Keratinocyte (primary cell): ENCODE results near the gene ABCC6. TPM values are rescaled to one million over a fixed set of nuclear protein-coding genes. Genes with fewer than 3 reads are reported as not detected.

Source experiments
- DNase-seq: peaks from one replicate; pipeline ENCODE4 v3.0.0-alpha.2; 2011; ENCODE audit warnings: low read depth, missing footprints, low spot score
- FAIRE-seq: peaks from 2 replicates; lab custom pipeline; 2011; peaks lifted over from hg19 to GRCh38; lab: Jason Lieb, UNC
- H2AFZ ChIP-seq: 2 replicates; pipeline ENCODE4 v1.6.0; 2012; ENCODE audit warnings: low read length, control low read depth, inconsistent platforms; ENCODE audit not compliant: control insufficient read depth
- H3K27ac ChIP-seq: 2 replicates; pipeline ENCODE4 v1.5.1; 2011; ENCODE audit warnings: low read length; ENCODE audit not compliant: control insufficient read depth, insufficient read depth
- H3K27me3 ChIP-seq: 3 replicates; pipeline ENCODE4 v1.6.0; 2011; ENCODE audit warnings: low read length; ENCODE audit not compliant: control insufficient read depth, insufficient read depth; ENCODE audit errors: extremely low read depth
- H3K36me3 ChIP-seq, 2 experiments: 2 replicates in 1 of 2; 3 replicates in 1 of 2; pipeline ENCODE4 v1.5.1; 2011; ENCODE audit warnings: low read length in 2 of 2, mild to moderate bottlenecking in 1 of 2; ENCODE audit not compliant: control insufficient read depth in 2 of 2, insufficient read depth in 2 of 2; ENCODE audit errors: extremely low read depth in 1 of 2
- H3K4me1 ChIP-seq: 3 replicates; pipeline ENCODE4 v1.5.1; 2011; ENCODE audit warnings: low read length; ENCODE audit not compliant: control insufficient read depth, insufficient read depth; ENCODE audit errors: extremely low read depth
- H3K4me2 ChIP-seq: 3 replicates; pipeline ENCODE4 v1.6.0; 2011; ENCODE audit warnings: low read depth, low read length; ENCODE audit not compliant: control insufficient read depth, insufficient read depth; ENCODE audit errors: extremely low read depth
- H3K4me3 ChIP-seq, 3 experiments: fragments of 200-600 bp in 1 of 3; sonication (generic) in 1 of 3; 2 replicates in 2 of 3; 3 replicates in 1 of 3; pipeline ENCODE4 v1.5.1; 2011 to 2016; ENCODE audit warnings: low read length in 3 of 3, mild to moderate bottlenecking in 3 of 3, control low read depth in 2 of 3, inconsistent platforms in 1 of 3, low read depth in 1 of 3, mixed read lengths in 1 of 3, mixed run types in 1 of 3, moderate library complexity in 1 of 3; ENCODE audit not compliant: control insufficient read depth in 2 of 3, insufficient read depth in 2 of 3; ENCODE audit errors: extremely low read depth in 1 of 3
- H3K79me2 ChIP-seq: 2 replicates; pipeline ENCODE4 v1.6.0; 2012; ENCODE audit warnings: low read length; ENCODE audit not compliant: control insufficient read depth, insufficient read depth
- H3K9ac ChIP-seq: 3 replicates; pipeline ENCODE4 v1.6.0; 2011; ENCODE audit warnings: low read length; ENCODE audit not compliant: control insufficient read depth, insufficient read depth; ENCODE audit errors: extremely low read depth
- H3K9me1 ChIP-seq: 3 replicates; pipeline ENCODE4 v1.6.0; 2011; ENCODE audit warnings: low read length; ENCODE audit not compliant: control insufficient read depth, insufficient read depth; ENCODE audit errors: extremely low read depth
- H3K9me3 ChIP-seq: 2 replicates; pipeline ENCODE4 v1.5.1; 2012; ENCODE audit warnings: low read depth, low read length; ENCODE audit not compliant: control insufficient read depth
- H4K20me1 ChIP-seq: 3 replicates; pipeline ENCODE4 v1.6.0; 2011; ENCODE audit warnings: low read length; ENCODE audit not compliant: control insufficient read depth, insufficient read depth; ENCODE audit errors: extremely low read depth
- CTCF ChIP-seq, 3 experiments: IDR thresholded peaks in 1 of 3; conservative IDR thresholded peaks in 1 of 3; optimal IDR thresholded peaks in 1 of 3; 2 replicates in 2 of 3; 3 replicates in 1 of 3; pipeline versions ENCODE3 to v1.5.1; 2011; ENCODE audit warnings: low read length in 3 of 3, mild to moderate bottlenecking in 3 of 3, moderate library complexity in 2 of 3, control low read depth in 1 of 3, inconsistent platforms in 1 of 3; ENCODE audit not compliant: insufficient read depth in 2 of 3; ENCODE audit errors: extremely low read depth in 1 of 3
- EZH2 ChIP-seq: IDR thresholded peaks from one replicate; pipeline ENCODE4 v1.6.1; 2012; ENCODE audit warnings: inconsistent platforms, mild to moderate bottlenecking, low read length, moderate library complexity
- dilution Hi-C: fragments of 300-500 bp; cut with MboI; formaldehyde crosslinking; loops from one replicate; pipeline ENCODE4 v1.7.0; 2020; ENCODE audit warnings: low sequenced_read_pairs; ENCODE audit not compliant: extremely low pct_ligation_motif_present
- polyA plus RNA-seq, 5 experiments: library from polyadenylated mRNA; depleted of rRNA in 3 of 5; stranded (reverse) in 3 of 5; stranded (forward) in 1 of 5; unstranded in 1 of 5; fragments of >200 nt; gene quantifications; 1 replicate in 1 of 5; 2 replicates in 3 of 5; 3 replicates in 1 of 5; pipeline versions ENCODE4 v1.2.1 to v1.2.3, GENCODE V29; 2011 to 2012; ENCODE audit warnings: missing spikeins in 2 of 5, low read depth in 1 of 5, low replicate concordance in 1 of 5

ABCC6 gene
- polyA plus RNA-seq, 1 donor (not counting 4 experiments of a cell fraction or from before 2014, with no cell fraction given): not detected

- FAIRE-seq (no peak), DNase-seq (no peak)
- Histone ChIP-seq H3K9ac (no peak overlapping the region), H3K36me3 (no peaks in the 10 kb centered on the region), H3K4me2 (no peak overlapping the region), H3K27ac (no peak overlapping the region), H3K9me1 (no peaks in the 10 kb centered on the region), H3K4me3 (no peak overlapping the region), H4K20me1 (no peaks in the 10 kb centered on the region), H3K9me3 (no peaks in the 10 kb centered on the region), H2AFZ (no peak overlapping the region), H3K79me2 (no peaks in the 10 kb centered on the region), H3K27me3 (no peaks in the 10 kb centered on the region), H3K4me1 (no peaks in the 10 kb centered on the region)
- TF ChIP-seq EZH2 (no peak), CTCF (optimal IDR thresholded peaks at IDR 0.05 in 1 of 3, IDR thresholded peaks at IDR 0.05 in 1 of 3, conservative IDR thresholded peaks at IDR 0.05 in 1 of 3; ENCODE audit: extremely low read depth in 1 of 3, insufficient read depth in 2 of 3, low read length in 3 of 3) (no peak)
- dilution Hi-C loops: no loop called here
Observed at GRCh38 chr16:16171332-16171919, 51.9 kb downstream of the ABCC6 start.

DNA sequence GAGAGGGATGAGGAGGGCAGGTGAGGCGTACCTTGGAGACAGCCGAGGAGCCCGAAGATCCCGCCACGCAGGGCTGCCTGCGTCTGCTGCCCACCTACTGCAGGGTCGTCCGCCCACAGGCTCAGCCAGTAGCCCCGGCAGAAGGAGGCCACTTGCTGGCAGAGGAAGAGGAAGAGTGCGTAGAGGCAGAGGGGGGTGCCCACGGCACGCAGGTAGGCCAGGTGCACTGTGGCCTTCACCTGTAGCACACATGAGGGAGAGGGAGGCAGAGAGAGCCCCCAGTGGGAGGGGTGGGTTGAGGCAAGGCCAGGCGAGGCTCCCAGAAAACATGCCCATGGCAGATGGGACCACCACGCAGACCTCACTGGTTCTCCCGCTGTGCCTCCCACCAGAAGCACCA, 53.7 kb downstream of the ABCC6 start:
- no peak overlapping the region for H3K9ac ChIP-seq
- TF ChIP-seq EZH2 (no peak), CTCF (optimal IDR thresholded peaks at IDR 0.05 in 1 of 3, IDR thresholded peaks at IDR 0.05 in 1 of 3, conservative IDR thresholded peaks at IDR 0.05 in 1 of 3; ENCODE audit: extremely low read depth in 1 of 3, insufficient read depth in 2 of 3, low read length in 3 of 3) (no peak)
- no peaks in the 10 kb centered on the region for H3K9me1 ChIP-seq
- dilution Hi-C loops: no loop called here
- no peaks in the 10 kb centered on the region for H3K27me3 ChIP-seq
- DNase-seq: no peak
- H3K4me1 ChIP-seq: no peaks in the 10 kb centered on the region
- no peak overlapping the region for H3K4me2 ChIP-seq
- no peaks in the 10 kb centered on the region for H4K20me1 ChIP-seq
- no peaks in the 10 kb centered on the region for H3K36me3 ChIP-seq
- H2AFZ ChIP-seq: no peak overlapping the region
- H3K27ac ChIP-seq: no peak overlapping the region
- no peak overlapping the region for H3K4me3 ChIP-seq
- H3K79me2 ChIP-seq: no peaks in the 10 kb centered on the region
- H3K9me3 ChIP-seq: no peaks in the 10 kb centered on the region
- FAIRE-seq: no peak
